NB4 (cell line): ENCODE measurements around the gene ITPR2.

Experiments used
- DNase-seq: peaks from one replicate; pipeline ENCODE4 v3.0.0; 2010; ENCODE audit warnings: low read depth
- H3K4me3 ChIP-seq: one replicate; pipeline ENCODE4 v1.5.1; 2011; ENCODE audit warnings: mild to moderate bottlenecking, low read depth, low read length, moderate library complexity
- MYC ChIP-seq: IDR thresholded peaks from 2 replicates; pipeline ENCODE4 v1.6.1; 2011; ENCODE audit warnings: low read depth, low read length
- POLR2A ChIP-seq: IDR thresholded peaks from 2 replicates; pipeline ENCODE4 v1.6.1; 2011; ENCODE audit warnings: mild to moderate bottlenecking; ENCODE audit not compliant: insufficient read length; ENCODE audit errors: extremely low read depth
- TF ChIP-seq, protein P1 (sequence below): IDR thresholded peaks from 2 replicates; pipeline ENCODE4 v1.6.1; 2011; ENCODE audit warnings: low read depth, low read length
- TF ChIP-seq, protein P2 (sequence below): IDR thresholded peaks from one replicate; pipeline ENCODE4 v1.5.1; 2012; ENCODE audit warnings: low read depth, low read length

ITPR2 gene

DNA sequence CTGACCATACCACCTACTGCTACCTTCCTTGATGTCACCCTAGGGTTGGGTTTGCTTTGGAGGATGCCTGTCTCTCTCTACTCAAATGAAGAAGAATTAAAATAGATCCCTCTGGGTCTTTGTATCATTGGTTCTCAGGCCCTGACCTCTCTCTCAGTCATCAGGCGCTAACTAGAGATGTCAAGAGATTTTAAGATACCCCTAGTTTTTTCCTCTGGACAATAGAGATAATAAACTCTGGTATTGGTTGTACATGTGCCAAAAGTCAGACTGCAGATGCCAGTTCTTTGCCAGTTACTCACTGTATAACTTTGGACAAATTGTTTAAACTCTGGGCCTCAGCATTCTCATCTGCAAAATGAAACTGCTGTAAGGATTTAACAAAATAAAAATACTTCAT lies 31.5 kb downstream of the ITPR2 start:
- TF ChIP-seq, protein P1, sequence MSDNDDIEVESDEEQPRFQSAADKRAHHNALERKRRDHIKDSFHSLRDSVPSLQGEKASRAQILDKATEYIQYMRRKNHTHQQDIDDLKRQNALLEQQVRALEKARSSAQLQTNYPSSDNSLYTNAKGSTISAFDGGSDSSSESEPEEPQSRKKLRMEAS, result no peak
- TF ChIP-seq MYC (no peak), POLR2A (no peak)
- TF ChIP-seq, protein P2, sequence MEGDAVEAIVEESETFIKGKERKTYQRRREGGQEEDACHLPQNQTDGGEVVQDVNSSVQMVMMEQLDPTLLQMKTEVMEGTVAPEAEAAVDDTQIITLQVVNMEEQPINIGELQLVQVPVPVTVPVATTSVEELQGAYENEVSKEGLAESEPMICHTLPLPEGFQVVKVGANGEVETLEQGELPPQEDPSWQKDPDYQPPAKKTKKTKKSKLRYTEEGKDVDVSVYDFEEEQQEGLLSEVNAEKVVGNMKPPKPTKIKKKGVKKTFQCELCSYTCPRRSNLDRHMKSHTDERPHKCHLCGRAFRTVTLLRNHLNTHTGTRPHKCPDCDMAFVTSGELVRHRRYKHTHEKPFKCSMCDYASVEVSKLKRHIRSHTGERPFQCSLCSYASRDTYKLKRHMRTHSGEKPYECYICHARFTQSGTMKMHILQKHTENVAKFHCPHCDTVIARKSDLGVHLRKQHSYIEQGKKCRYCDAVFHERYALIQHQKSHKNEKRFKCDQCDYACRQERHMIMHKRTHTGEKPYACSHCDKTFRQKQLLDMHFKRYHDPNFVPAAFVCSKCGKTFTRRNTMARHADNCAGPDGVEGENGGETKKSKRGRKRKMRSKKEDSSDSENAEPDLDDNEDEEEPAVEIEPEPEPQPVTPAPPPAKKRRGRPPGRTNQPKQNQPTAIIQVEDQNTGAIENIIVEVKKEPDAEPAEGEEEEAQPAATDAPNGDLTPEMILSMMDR, result no peak
- no peak for DNase-seq
- H3K4me3 ChIP-seq, result no peak overlapping the region

DNA sequence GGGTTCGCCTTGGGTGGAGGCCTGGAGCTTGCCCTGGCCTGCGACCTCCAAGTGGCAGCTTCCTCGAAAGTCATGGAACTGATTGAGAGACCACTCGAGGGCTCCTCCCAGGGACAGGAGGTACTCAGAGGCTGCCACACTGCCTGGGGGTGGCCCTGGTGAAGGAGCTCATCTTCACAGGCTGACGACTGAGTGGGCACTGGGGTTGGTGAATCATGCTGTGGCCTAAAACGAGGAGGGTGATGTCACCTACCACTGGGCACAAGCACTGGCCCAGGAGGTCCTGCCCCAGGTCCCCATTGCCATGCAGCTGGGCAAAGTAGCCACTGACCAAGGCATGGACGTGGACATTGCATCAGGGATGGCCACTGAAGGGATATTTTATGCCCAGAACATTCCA lies 32.1 kb downstream of the ITPR2 start:
- TF ChIP-seq, protein P2, result no peak
- TF ChIP-seq MYC (no peak), POLR2A (no peak)
- TF ChIP-seq, protein P1, result no peak
- DNase-seq, result no peak
- no peak overlapping the region for H3K4me3 ChIP-seq

DNA sequence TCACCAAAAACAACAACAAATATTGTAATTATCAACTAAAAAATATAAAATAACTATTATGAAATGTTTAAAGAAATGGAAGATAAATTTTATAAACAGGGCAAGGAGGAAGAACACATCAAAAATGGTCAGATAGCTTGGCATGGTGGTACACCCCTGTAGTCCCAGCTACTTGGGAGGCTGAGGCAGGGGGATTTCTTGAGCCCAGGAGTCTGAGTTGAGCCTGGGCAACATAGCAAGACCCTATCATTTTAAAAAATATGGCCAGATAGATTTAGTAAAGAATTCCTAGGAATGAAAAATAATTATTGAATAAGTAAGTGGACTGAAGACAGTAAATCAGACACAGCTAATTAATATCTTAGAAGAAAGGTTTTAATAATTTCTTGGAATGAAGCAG lies 32.6 kb downstream of the ITPR2 start:
- no peak for DNase-seq
- H3K4me3 ChIP-seq, result no peak overlapping the region
- TF ChIP-seq MYC (no peak), POLR2A (no peak)
- TF ChIP-seq, protein P1, result no peak
- TF ChIP-seq, protein P2, result no peak

DNA sequence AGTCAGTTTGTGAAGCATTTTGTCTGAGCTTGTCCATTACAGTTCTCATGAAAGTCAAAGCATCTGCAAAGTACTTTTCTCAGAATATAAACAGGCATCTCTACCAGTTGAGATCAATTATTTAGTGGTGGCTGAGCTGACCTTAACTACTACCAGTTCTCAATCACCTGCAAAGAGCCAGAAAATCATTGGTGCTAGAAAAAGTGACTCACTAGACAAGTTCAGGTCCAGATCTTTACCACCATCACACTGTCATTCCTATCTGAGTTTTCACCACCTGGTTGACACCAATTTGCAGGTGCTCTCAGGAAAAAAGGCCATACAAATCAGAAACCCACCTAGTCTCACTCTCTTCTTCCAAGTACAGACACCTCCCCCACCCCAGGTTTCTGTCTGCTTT lies 33.3 kb downstream of the ITPR2 start:
- TF ChIP-seq MYC (no peak), POLR2A (no peak)
- TF ChIP-seq, protein P1, result no peak
- TF ChIP-seq, protein P2, result no peak
- no peak for DNase-seq
- no peak overlapping the region for H3K4me3 ChIP-seq

DNA sequence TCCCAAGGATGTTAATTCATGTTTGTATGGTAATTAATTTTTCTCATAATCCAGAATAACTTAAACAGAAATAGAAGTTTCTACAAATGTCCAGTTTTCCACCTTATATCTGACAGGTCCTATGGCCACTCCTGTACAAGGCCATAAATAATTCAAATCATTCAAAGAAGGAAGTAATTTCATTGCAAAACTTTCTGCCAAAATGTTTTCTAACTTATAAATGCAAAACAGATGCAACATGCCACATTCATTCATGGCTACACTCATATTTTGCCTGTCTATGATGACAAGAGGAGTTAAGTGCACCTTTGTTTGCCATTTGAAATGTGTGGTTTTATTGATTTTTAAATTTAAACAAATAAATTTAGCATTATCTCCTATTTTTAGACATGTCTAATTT lies 34.4 kb downstream of the ITPR2 start:
- H3K4me3 ChIP-seq, result no peak overlapping the region
- DNase-seq, result no peak
- TF ChIP-seq, protein P2, result no peak

DNA sequence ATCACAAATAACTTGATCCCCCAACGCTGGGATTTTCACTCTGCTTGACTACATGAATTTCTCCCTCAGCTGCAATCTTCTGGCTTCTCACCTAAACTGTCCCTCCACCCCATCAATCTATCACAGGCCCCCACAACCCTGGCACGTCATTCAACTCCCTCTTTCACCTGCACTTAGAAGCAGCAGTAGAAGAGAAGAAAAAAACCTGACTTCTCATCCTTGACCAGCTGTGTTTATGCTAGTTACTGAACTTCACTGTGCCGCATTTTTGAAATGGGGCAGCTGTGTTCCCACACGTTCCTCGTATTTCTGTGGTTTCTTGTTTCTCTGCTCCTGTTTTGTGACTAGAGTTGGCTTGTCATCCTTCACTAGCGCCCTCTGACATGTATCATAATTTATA lies 35.0 kb downstream of the ITPR2 start:
- no peak for DNase-seq
- no peak overlapping the region for H3K4me3 ChIP-seq
- no peak for TF ChIP-seq MYC
- TF ChIP-seq, protein P1, result no peak
- TF ChIP-seq, protein P2, result no peak
- no peak for TF ChIP-seq POLR2A
